Activated CD4-positive, alpha-beta T cell treated with anti-CD3 and anti-CD28 coated beads, Interleukin-2, amount 10 ng/mL, durations not matched to agents 24 days and 14 days (primary cell): ENCODE measurements around the gene ACO2. TPM values are rescaled to one million over a fixed set of nuclear protein-coding genes. Genes with fewer than 3 reads are reported as not detected.
"Not testable (repeated sequence)": the region's sequence is repeated elsewhere in the genome, so short reads cannot be mapped to it uniquely, and the experiment has no call there.

ENCODE experiments used
- DNase-seq: peaks from one replicate; pipeline ENCODE4 v3.0.0; 2022
- H3K27ac Mint-ChIP-seq: one replicate; pipeline ENCODE4 v1.8.0; 2022; ENCODE audit warnings: mild to moderate bottlenecking, mixed read lengths
- H3K27me3 Mint-ChIP-seq: one replicate; pipeline ENCODE4 v1.8.0; 2022; ENCODE audit warnings: mixed read lengths
- H3K36me3 Mint-ChIP-seq: one replicate; pipeline ENCODE4 v1.8.0; 2022; ENCODE audit warnings: low read depth, mild to moderate bottlenecking, mixed read lengths
- H3K4me1 Mint-ChIP-seq: one replicate; pipeline ENCODE4 v1.8.0; 2021; ENCODE audit warnings: mixed read lengths
- H3K4me3 Mint-ChIP-seq: one replicate; pipeline ENCODE4 v1.8.0; 2022; ENCODE audit warnings: mild to moderate bottlenecking, moderate library complexity, mixed read lengths
- H3K9me3 Mint-ChIP-seq: one replicate; pipeline ENCODE4 v1.8.0; 2021; ENCODE audit warnings: mixed read lengths
- intact Hi-C: fragments of 100-400 bp; cut with micrococcal nuclease; formaldehyde crosslinking; loops from one replicate; pipeline ENCODE4 v1.15.1; 2023
- total RNA-seq: library from RNA; stranded (reverse); gene quantifications from 2 replicates; pipeline ENCODE4 v1.2.3, GENCODE V29; 2022

Gene ACO2
- 103 and 104 TPM in 2 replicates for total RNA-seq

DNA sequence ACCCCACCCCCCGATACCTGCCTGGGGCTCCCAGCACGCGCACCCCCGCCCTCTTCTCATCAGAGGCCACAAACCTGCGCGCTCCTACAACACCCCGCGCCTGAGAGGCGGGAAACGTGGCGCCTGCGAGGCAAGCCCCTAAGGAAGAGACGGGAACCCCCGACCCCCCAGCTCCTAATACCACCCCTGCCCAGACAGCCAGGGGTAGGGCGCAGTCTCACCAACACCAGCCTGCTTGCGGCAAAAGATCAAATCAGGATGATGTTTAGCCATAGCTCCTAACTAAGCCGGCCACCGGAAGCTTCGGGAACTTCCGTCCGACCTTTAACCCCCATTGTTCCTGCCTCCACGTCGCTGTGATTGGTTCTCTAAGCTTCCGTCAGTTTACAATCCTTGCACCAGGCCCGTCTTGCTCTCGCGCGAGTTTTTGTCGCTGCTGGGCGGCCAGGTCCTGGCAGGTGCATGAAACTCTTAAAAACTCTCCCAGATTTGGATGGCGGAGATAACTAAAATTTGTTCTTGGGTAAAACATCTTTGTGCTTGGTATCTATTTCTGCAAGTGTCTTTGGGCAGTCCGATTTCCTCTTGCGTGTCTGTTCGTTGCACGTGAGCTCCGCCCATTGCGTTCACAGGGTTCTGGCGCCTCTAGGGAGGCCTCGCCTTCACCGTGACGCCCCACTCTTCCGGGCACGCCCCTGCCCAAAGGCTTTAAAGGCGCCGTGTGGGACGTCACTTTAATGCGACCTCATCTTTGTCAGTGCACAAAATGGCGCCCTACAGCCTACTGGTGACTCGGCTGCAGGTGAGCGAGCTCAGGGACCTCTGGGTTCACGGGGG, at the start of gene ACO2, which contains the start of gene PHF5A:
TSS of gene ACO2 (plus strand) at position 737 of the 837 bp plus-strand sequence. CDS start at position 767, 30 bp downstream.
TSS of gene PHF5A (minus strand) at position 312 of the 837 bp plus-strand sequence. CDS start at position 273, 39 bp downstream.
- Mint-ChIP-seq H3K27ac (peak within 1 kb of the TSS; percentile 97), H3K4me3 (peak within 1 kb of the TSS; percentile 86), H3K27me3 (no peaks in the 10 kb centered on the region), H3K36me3 (peaks cover 38% of the 10 kb centered on the region), H3K4me1 (peaks cover 35% of the 10 kb centered on the region), H3K9me3 (no peaks in the 10 kb centered on the region)
- peak; percentile 100 for DNase-seq
- intact Hi-C loops, result loop anchor here (1.0 to 2.0 kb wide), 5 partner anchors 20 to 182 kb away; partner anchors contain the start of genes POLR3H, RANGAP1 and TEF

DNA sequence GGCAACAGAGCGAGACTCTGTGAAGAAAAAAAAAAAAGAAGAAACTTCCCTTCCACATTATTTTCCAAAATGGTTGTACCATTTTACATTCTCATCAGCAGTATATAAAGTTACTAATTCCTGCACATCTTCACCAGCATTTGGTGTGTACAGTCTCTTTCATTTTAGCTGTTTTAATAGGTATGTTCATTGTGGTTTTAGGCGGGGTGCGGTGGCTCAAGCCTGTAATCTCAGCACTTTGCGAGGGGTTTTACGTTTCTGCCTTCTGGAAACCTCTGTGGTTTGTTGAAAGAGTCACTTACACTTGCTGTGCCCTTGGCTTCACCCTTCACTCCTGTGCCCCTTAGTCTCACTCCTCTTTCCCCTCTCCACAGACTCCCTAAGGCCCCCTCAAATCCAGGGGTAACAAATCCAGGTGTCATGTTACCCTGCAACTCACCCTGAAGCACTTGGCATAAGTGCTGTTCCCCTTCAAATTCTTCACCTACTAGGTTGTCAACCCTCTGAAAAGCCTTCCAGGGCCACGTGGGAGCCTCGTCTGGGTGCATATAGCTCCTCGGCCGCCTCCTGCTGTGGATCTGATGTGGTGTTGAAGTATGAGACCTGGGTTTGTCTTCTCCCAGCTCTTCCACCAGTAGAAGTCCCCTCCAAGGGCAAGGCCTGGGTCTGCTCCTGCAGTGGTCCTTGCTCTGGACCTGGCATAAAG, 43.1 kb upstream of the ACO2 start:
- peak; percentile 82 for DNase-seq
- no peaks in the 10 kb centered on the region for H3K9me3 Mint-ChIP-seq
- peak overlapping the region; percentile 14 for H3K4me3 Mint-ChIP-seq
- H3K27me3 Mint-ChIP-seq, result no peaks in the 10 kb centered on the region
- intact Hi-C loops, result no loop called here
- peaks cover 21% of the 10 kb centered on the region for H3K36me3 Mint-ChIP-seq
- H3K27ac Mint-ChIP-seq, result peak overlapping the region; percentile 74
- peaks cover 13% of the 10 kb centered on the region for H3K4me1 Mint-ChIP-seq

DNA sequence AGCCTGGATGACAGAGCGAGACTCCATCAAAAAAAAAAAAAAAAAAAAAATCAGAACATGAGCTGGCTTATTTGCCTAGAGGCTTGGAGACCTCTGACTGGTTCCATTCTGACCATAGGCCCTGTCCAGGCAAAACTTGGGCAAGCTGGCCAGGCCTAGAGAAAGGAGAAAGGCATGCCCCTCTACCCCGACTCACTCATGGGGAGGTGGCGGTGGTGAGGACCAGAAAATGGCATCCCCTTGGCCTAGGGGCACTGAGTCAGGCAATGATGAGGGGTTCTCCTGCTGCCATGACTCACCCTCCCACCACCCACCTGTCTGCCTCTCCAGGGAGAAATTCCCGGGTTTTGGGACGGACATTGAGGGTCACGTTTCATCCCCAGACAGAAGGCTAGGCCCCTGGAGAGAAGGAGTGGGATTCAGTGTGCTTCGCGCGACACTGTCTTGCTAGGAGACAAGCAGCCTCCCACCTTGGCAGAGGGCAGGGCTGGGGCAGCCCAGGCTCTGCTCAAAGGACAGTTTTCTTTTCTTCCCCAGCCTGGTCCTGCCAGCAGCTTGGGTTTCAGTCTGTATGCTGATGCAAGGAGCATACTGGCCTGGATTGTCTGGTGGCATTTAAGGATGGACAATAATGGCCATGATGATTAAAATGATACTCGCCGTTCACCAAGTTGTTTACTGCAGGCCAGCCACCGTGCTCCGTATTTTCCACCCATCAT, 39.5 kb upstream of the ACO2 start:
- Mint-ChIP-seq H3K27ac (no peak overlapping the region), H3K4me3 (no peak overlapping the region), H3K4me1 (peaks cover 11% of the 10 kb centered on the region), H3K36me3 (peaks cover 33% of the 10 kb centered on the region), H3K27me3 (no peaks in the 10 kb centered on the region), H3K9me3 (no peaks in the 10 kb centered on the region)
- DNase-seq, result no peak
- intact Hi-C loops, result no loop called here

GRCh38 chr22:41429951-41430332, 39.0 kb upstream of the ACO2 start:
- intact Hi-C loops, result no loop called here
- Mint-ChIP-seq H3K36me3 (peaks cover 36% of the 10 kb centered on the region), H3K9me3 (no peaks in the 10 kb centered on the region), H3K4me1 (peaks cover 11% of the 10 kb centered on the region), H3K4me3 (no peak overlapping the region), H3K27me3 (no peaks in the 10 kb centered on the region), H3K27ac (no peak overlapping the region)
- no peak for DNase-seq

GRCh38 chr22:41431656-41432055, 37.3 kb upstream of the ACO2 start:
- no peaks in the 10 kb centered on the region for H3K9me3 Mint-ChIP-seq
- H3K36me3 Mint-ChIP-seq, result peaks cover 47% of the 10 kb centered on the region
- intact Hi-C loops, result no loop called here
- H3K4me1 Mint-ChIP-seq, result peaks cover 4% of the 10 kb centered on the region
- no peak overlapping the region for H3K4me3 Mint-ChIP-seq
- no peaks in the 10 kb centered on the region for H3K27me3 Mint-ChIP-seq
- no peak for DNase-seq
- H3K27ac Mint-ChIP-seq, result no peak overlapping the region

DNA sequence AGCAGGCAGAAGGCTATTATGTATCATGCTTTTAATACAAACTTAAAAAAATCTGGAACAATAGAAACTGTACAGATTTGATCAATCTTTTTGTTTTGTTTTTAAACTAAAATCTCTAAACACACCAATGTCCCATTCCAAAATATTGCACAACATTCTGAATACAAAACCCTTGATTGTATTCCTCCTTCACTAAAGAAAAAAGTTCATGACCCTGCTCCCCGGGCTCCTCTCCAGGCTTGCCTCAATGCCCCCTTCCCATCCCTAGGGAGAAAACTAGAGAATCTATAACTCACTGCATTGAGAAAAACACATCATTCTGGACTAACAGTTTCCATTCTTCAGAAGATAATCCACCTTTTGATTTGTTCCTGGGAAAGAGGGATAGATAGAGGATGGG, 35.4 kb upstream of the ACO2 start:
- H3K36me3 Mint-ChIP-seq, result peaks cover 51% of the 10 kb centered on the region
- H3K27me3 Mint-ChIP-seq, H3K9me3 Mint-ChIP-seq, H3K4me3 Mint-ChIP-seq, DNase-seq, H3K27ac Mint-ChIP-seq, intact Hi-C loops, H3K4me1 Mint-ChIP-seq: not testable (repeated sequence)

- H3K27me3 Mint-ChIP-seq, DNase-seq, H3K9me3 Mint-ChIP-seq, H3K27ac Mint-ChIP-seq, intact Hi-C loops, H3K4me1 Mint-ChIP-seq, H3K4me3 Mint-ChIP-seq: not testable (repeated sequence)
- H3K36me3 Mint-ChIP-seq, result peaks cover 51% of the 10 kb centered on the region
Measured at GRCh38 chr22:41434361-41435003, 34.4 kb upstream of the ACO2 start.

DNA sequence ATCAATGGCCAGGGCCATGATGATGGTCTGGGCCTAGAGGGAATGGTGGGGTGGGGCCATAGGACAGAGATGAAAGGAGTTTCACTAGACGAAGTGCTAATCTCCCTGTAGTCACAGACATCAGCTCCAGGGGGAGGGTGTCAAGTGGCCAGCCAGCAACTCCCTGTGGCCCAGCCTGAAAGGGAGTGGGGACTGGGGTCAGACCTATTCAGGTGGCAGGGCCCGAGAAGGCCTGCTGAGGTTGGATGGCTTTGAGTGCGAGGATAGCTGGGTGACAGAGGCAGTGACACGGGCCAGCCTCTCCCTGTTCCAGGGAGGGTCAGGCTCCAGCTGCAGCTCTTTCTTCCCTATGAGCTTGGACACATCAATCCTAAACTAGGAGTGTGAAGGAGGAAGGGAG, 33.4 kb upstream of the ACO2 start:
- H3K9me3 Mint-ChIP-seq, result no peaks in the 10 kb centered on the region
- intact Hi-C loops, result no loop called here
- DNase-seq, result no peak
- H3K27ac Mint-ChIP-seq, result no peak overlapping the region
- H3K4me3 Mint-ChIP-seq, result no peak overlapping the region
- peaks cover 48% of the 10 kb centered on the region for H3K36me3 Mint-ChIP-seq
- H3K4me1 Mint-ChIP-seq, result peaks cover 2% of the 10 kb centered on the region
- H3K27me3 Mint-ChIP-seq, result no peaks in the 10 kb centered on the region

DNA sequence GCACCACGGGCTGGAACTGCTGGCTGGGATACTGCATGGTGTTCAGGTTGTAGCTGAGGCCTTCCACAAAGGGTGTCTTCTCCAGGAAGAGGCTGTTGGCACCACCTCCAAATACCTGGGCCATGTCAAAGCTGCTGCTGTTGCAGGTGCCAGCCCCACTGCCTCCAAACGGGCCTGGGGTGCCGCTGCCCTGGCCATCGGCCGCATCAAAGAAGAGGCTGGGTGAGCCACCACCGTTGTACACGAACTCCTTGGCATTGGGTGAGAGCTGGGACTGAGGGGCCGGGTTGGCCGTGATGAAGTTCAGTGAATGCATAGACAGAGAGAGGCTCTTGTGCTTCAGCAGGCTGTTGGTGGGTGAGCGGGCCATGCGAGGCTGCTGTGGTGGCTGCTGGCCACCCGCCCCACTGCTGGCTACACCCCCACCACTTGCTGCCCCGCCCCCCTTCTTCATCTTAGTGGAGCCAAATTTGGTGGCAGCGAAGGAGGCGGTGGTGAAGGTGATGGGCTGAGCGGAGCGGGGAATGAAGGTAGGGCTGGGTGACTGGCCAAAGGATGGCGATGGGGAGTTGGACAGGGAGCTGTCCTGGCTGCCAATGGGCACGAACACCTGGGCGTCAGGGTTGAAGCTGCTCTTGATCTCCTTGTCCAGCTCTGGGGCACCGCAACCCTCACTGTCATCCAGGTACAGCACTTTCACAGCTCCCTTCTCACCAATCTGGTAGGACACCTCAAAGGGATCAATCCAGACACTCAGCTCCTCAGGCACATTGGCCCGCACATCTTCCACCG, 32.4 kb upstream of the ACO2 start:
- no peaks in the 10 kb centered on the region for H3K9me3 Mint-ChIP-seq
- intact Hi-C loops, result no loop called here
- no peak overlapping the region for H3K27ac Mint-ChIP-seq
- no peak for DNase-seq
- H3K4me1 Mint-ChIP-seq, result peaks cover 2% of the 10 kb centered on the region
- no peaks in the 10 kb centered on the region for H3K27me3 Mint-ChIP-seq
- peaks cover 45% of the 10 kb centered on the region for H3K36me3 Mint-ChIP-seq
- no peak overlapping the region for H3K4me3 Mint-ChIP-seq

- no peak for DNase-seq
- Mint-ChIP-seq H3K4me1 (peaks cover 4% of the 10 kb centered on the region), H3K27ac (no peak overlapping the region), H3K36me3 (peaks cover 42% of the 10 kb centered on the region), H3K27me3 (no peaks in the 10 kb centered on the region), H3K4me3 (no peak overlapping the region), H3K9me3 (no peaks in the 10 kb centered on the region)
- intact Hi-C loops, result no loop called here
Measured at GRCh38 chr22:41437198-41437597, 31.7 kb upstream of the ACO2 start.

GRCh38 chr22:41440511-41440910, 28.4 kb upstream of the ACO2 start:
- intact Hi-C loops, result loop anchor here (10.0 kb wide), 1 partner anchor 346 kb away; the partner anchor contains the start of gene EP300

DNA sequence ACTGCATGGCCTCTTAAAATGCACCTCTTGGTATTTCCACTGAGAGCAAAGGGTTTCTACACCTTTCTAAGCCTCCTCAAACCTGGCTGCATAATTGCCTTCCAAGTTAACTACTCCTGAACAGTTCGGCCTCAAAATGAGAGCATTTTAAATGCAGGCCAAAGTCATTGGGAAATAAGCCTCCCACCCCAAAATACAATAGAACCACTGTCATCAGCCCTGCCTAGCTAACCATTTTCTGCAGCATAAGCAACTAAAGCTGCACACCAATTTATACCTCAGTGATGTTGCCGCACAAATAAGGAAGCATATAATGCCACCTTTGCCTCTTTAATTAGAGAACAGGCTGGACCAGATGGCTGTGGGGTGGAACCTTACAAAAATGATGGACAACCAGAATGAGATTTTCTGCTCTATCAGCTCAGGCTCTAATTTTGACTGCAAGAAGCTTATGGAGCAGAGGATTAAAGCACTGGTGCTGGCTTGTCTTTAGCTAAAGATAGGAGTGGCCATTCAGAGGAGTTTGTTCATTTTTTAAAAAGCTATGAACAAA, 26.6 kb upstream of the ACO2 start:
- peak overlapping the region; percentile 5 for H3K27ac Mint-ChIP-seq
- no peaks in the 10 kb centered on the region for H3K9me3 Mint-ChIP-seq
- intact Hi-C loops, result loop anchor here (10.0 kb wide), 1 partner anchor 348 kb away; the partner anchor contains the start of gene EP300
- H3K27me3 Mint-ChIP-seq, result no peaks in the 10 kb centered on the region
- H3K4me1 Mint-ChIP-seq, result peaks cover 18% of the 10 kb centered on the region
- peaks cover 30% of the 10 kb centered on the region for H3K36me3 Mint-ChIP-seq
- H3K4me3 Mint-ChIP-seq, result no peak overlapping the region
- no peak for DNase-seq

More at GRCh38 chr22:41440511-41440910, 28.4 kb upstream of the ACO2 start:
- DNase-seq, H3K4me3 Mint-ChIP-seq, H3K9me3 Mint-ChIP-seq, H3K27me3 Mint-ChIP-seq: not testable (repeated sequence)
- Mint-ChIP-seq H3K4me1 (peaks cover 18% of the 10 kb centered on the region), H3K36me3 (peaks cover 43% of the 10 kb centered on the region), H3K27ac (peak overlapping the region; percentile 29)
